Measurements from ENCODE around the gene CAPRIN2.

GRCh38 chr12:30752255-30752654, 2.5 kb downstream of the CAPRIN2 start:
- TF ChIP-seq CTCF (IDR thresholded peaks at IDR 0.05) (no peak), ZFX (IDR thresholded peaks at IDR 0.05; ENCODE audit: borderline replicate concordance) (no peak)

Data from 22Rv1 (cell line).